ENCODE results near the gene OLFM4. TPM values are rescaled to one million over a fixed set of nuclear protein-coding genes. Genes with fewer than 3 reads are reported as not detected.

Gene OLFM4
- polyA plus RNA-seq, 1 donor (not counting 4 experiments of a cell fraction or from before 2014, with no cell fraction given): not detected

DNA sequence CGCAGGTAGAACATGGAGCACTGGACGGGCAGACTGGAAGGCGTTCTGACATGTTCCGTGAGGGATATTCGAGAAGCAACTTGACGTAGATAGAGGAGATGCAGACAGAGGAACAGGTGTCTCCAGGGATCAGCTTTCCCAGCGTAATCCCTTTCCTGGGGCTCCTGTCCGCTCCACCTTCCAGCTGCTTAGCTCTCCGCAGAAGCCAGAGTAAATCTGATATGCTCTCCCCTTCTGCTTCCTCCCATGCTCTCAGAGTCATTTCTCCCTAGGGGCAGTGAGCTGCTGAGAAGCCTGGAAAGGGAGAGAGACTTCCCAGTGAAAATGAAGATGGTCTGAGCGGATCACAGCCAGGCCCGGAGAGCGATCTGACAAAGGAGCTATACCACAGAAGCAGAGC is 23.0 kb upstream of the OLFM4 start:
- FAIRE-seq: no peak

DNA sequence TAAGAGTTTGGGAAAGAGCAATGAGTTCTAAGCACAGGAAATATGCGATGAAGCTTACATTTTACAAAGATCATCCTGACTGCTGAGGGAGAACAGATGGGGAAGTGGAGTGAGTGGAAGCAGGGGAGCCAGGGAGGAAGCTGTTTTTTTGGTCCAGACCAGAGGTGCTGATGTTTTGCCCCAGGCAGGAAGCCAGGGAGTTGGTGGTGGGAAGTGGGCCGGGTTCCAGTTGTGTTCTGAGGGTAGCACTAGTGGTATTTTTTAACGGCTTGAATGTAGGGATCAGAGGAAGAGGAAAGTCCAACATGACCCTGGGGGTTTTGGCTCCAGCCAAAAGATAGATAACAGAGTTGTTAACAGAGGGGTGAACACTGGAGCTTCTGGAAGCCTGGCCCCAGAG is 20.7 kb upstream of the OLFM4 start:
- no peaks in the 10 kb centered on the region for H3K9me3 ChIP-seq (ENCODE audit: control insufficient read depth, low read depth, low read length)
- H3K79me2 ChIP-seq (ENCODE audit: control insufficient read depth, insufficient read depth, low read length): no peaks in the 10 kb centered on the region
- no peak overlapping the region for H3K4me3 ChIP-seq (ENCODE audit: control insufficient read depth in 2 of 3, extremely low read depth in 1 of 3, insufficient read depth in 2 of 3, low read depth in 1 of 3, low read length in 3 of 3)
- no peak overlapping the region for H2AFZ ChIP-seq (ENCODE audit: control insufficient read depth, low read length)
- H3K27me3 ChIP-seq (ENCODE audit: control insufficient read depth, extremely low read depth, insufficient read depth, low read length): peaks cover 35% of the 10 kb centered on the region
- TF ChIP-seq, protein P1, sequence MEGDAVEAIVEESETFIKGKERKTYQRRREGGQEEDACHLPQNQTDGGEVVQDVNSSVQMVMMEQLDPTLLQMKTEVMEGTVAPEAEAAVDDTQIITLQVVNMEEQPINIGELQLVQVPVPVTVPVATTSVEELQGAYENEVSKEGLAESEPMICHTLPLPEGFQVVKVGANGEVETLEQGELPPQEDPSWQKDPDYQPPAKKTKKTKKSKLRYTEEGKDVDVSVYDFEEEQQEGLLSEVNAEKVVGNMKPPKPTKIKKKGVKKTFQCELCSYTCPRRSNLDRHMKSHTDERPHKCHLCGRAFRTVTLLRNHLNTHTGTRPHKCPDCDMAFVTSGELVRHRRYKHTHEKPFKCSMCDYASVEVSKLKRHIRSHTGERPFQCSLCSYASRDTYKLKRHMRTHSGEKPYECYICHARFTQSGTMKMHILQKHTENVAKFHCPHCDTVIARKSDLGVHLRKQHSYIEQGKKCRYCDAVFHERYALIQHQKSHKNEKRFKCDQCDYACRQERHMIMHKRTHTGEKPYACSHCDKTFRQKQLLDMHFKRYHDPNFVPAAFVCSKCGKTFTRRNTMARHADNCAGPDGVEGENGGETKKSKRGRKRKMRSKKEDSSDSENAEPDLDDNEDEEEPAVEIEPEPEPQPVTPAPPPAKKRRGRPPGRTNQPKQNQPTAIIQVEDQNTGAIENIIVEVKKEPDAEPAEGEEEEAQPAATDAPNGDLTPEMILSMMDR (optimal IDR thresholded peaks at IDR 0.05 in 1 of 3, IDR thresholded peaks at IDR 0.05 in 1 of 3, conservative IDR thresholded peaks at IDR 0.05 in 1 of 3; ENCODE audit: extremely low read depth in 1 of 3, insufficient read depth in 2 of 3, low read length in 3 of 3): no peak
- TF ChIP-seq EZH2 (IDR thresholded peaks at IDR 0.05; ENCODE audit: low read length): no peak
- dilution Hi-C loops (cut with MboI; ENCODE audit: extremely low pct_ligation_motif_present, low sequenced_read_pairs): no loop called here
- no peak overlapping the region for H3K4me2 ChIP-seq (ENCODE audit: control insufficient read depth, extremely low read depth, insufficient read depth, low read depth, low read length)
- H3K4me1 ChIP-seq (ENCODE audit: control insufficient read depth, extremely low read depth, insufficient read depth, low read length): peaks cover 3% of the 10 kb centered on the region
- H3K36me3 ChIP-seq (ENCODE audit: control insufficient read depth in 2 of 2, extremely low read depth in 1 of 2, insufficient read depth in 2 of 2, low read length in 2 of 2): no peaks in the 10 kb centered on the region
- no peaks in the 10 kb centered on the region for H3K9me1 ChIP-seq (ENCODE audit: control insufficient read depth, extremely low read depth, insufficient read depth, low read length)
- no peak overlapping the region for H3K9ac ChIP-seq (ENCODE audit: control insufficient read depth, extremely low read depth, insufficient read depth, low read length)
- DNase-seq (ENCODE audit: low read depth, low spot score): no peak
- H3K27ac ChIP-seq (ENCODE audit: control insufficient read depth, insufficient read depth, low read length): no peak overlapping the region
- H4K20me1 ChIP-seq (ENCODE audit: control insufficient read depth, extremely low read depth, insufficient read depth, low read length): no peaks in the 10 kb centered on the region
- FAIRE-seq: no peak

More for the DNA sequence above, 23.0 kb upstream of the OLFM4 start:
- peaks cover 24% of the 10 kb centered on the region for H3K27me3 ChIP-seq (ENCODE audit: control insufficient read depth, extremely low read depth, insufficient read depth, low read length)
- H3K9ac ChIP-seq (ENCODE audit: control insufficient read depth, extremely low read depth, insufficient read depth, low read length): no peak overlapping the region
- no peak overlapping the region for H2AFZ ChIP-seq (ENCODE audit: control insufficient read depth, low read length)
- TF ChIP-seq EZH2 (IDR thresholded peaks at IDR 0.05; ENCODE audit: low read length): no peak
- TF ChIP-seq, protein P1 (optimal IDR thresholded peaks at IDR 0.05 in 1 of 3, IDR thresholded peaks at IDR 0.05 in 1 of 3, conservative IDR thresholded peaks at IDR 0.05 in 1 of 3; ENCODE audit: extremely low read depth in 1 of 3, insufficient read depth in 2 of 3, low read length in 3 of 3): no peak
- no peaks in the 10 kb centered on the region for H3K9me3 ChIP-seq (ENCODE audit: control insufficient read depth, low read depth, low read length)
- H3K9me1 ChIP-seq (ENCODE audit: control insufficient read depth, extremely low read depth, insufficient read depth, low read length): no peaks in the 10 kb centered on the region
- no peak for DNase-seq (ENCODE audit: low read depth, low spot score)
- H3K27ac ChIP-seq (ENCODE audit: control insufficient read depth, insufficient read depth, low read length): no peak overlapping the region
- dilution Hi-C loops (cut with MboI; ENCODE audit: extremely low pct_ligation_motif_present, low sequenced_read_pairs): no loop called here
- no peak overlapping the region for H3K4me3 ChIP-seq (ENCODE audit: control insufficient read depth in 2 of 3, extremely low read depth in 1 of 3, insufficient read depth in 2 of 3, low read depth in 1 of 3, low read length in 3 of 3)
- no peaks in the 10 kb centered on the region for H3K36me3 ChIP-seq (ENCODE audit: control insufficient read depth in 2 of 2, extremely low read depth in 1 of 2, insufficient read depth in 2 of 2, low read length in 2 of 2)
- H4K20me1 ChIP-seq (ENCODE audit: control insufficient read depth, extremely low read depth, insufficient read depth, low read length): no peaks in the 10 kb centered on the region
- no peak overlapping the region for H3K4me2 ChIP-seq (ENCODE audit: control insufficient read depth, extremely low read depth, insufficient read depth, low read depth, low read length)
- peaks cover 3% of the 10 kb centered on the region for H3K4me1 ChIP-seq (ENCODE audit: control insufficient read depth, extremely low read depth, insufficient read depth, low read length)
- H3K79me2 ChIP-seq (ENCODE audit: control insufficient read depth, insufficient read depth, low read length): no peaks in the 10 kb centered on the region
